ENCODE results near the gene MFAP2.

GRCh38 chr1:16938351-16939321 is 41.8 kb downstream of the MFAP2 start:
- TF ChIP-seq CTCF (IDR thresholded peaks at IDR 0.05) (no peak), POLR2AphosphoS5 (IDR thresholded peaks at IDR 0.05) (no peak)
